Stomach (tissue), 9 donors: Measurements from ENCODE around the gene APELA. TPM values are rescaled to one million over a fixed set of nuclear protein-coding genes. Genes with fewer than 3 reads are reported as not detected.
"Not testable (repeated sequence)": the region's sequence is repeated elsewhere in the genome, so short reads cannot be mapped to it uniquely, and the experiment has no call there.

Experiments used
- DNase-seq, 2 donors: peaks; one replicate each; pipeline versions ENCODE4 v3.0.0 to v3.0.0-alpha.2; 2013 to 2019
- H3K27ac ChIP-seq, 5 donors: fragments of 200-600 bp in 4 of 5; sonication (generic) in 4 of 5; one replicate each; pipeline ENCODE4 v1.5.1; 2013 to 2019; ENCODE audit warnings: mild to moderate bottlenecking in 1 of 5, moderate library complexity in 1 of 5
- H3K27me3 ChIP-seq, 3 donors: fragments of 200-600 bp; sonication (generic); one replicate each; pipeline ENCODE4 v1.5.1; 2017 to 2019; ENCODE audit warnings: mixed run types in 1 of 3
- H3K36me3 ChIP-seq, 4 donors: fragments of 200-600 bp; sonication (generic); 1 replicate in 3 of 4; 2 replicates in 1 of 4; pipeline ENCODE4 v1.5.1; 2016 to 2019
- H3K4me1 ChIP-seq, 4 donors: fragments of 200-600 bp; sonication (generic); one replicate each; pipeline ENCODE4 v1.5.1; 2016 to 2019
- H3K4me3 ChIP-seq, 4 donors: fragments of 200-600 bp; sonication (generic) in 3 of 4; one replicate each; pipeline ENCODE4 v1.5.1; 2016 to 2019; ENCODE audit warnings: mild to moderate bottlenecking in 1 of 4
- H3K9me3 ChIP-seq, 4 donors: fragments of 200-600 bp; sonication (generic); one replicate each; pipeline ENCODE4 v1.5.1; 2016 to 2019
- CTCF ChIP-seq, 7 experiments: fragments of 450-650 bp in 4 of 7; fragments of 200-600 bp in 3 of 7; sonication (generic) in 3 of 7; IDR thresholded peaks; one replicate each; pipeline ENCODE4 v1.5.1; 2016 to 2019; ENCODE audit warnings: antibody characterized with exemption in 7 of 7, control low read depth in 2 of 7, mild to moderate bottlenecking in 1 of 7
- EP300 ChIP-seq: sonication (generic); formaldehyde crosslinking; IDR thresholded peaks from one replicate; pipeline ENCODE4 v1.6.1; 2017; ENCODE audit warnings: antibody characterized with exemption
- POLR2A ChIP-seq, 4 donors: fragments of 450-650 bp; IDR thresholded peaks; one replicate each; pipeline ENCODE4 v1.6.1; 2016; ENCODE audit warnings: antibody characterized with exemption in 4 of 4, control low read depth in 2 of 4, mild to moderate bottlenecking in 1 of 4, moderate library complexity in 1 of 4
- POLR2AphosphoS5 ChIP-seq, 3 donors: sonication (generic); formaldehyde crosslinking; IDR thresholded peaks; one replicate each; pipeline ENCODE4 v1.6.1; 2016; ENCODE audit warnings: antibody characterized with exemption in 3 of 3
- WGBS, 5 donors: extraction: QIAGEN DNeasy Blood & Tissue Kit in 3 of 5; methylation state at CpG; one replicate each; pipeline versions ENCODE4 v1.1.5 to v1.1.7; 2013 to 2018; 5-methylcytosine and 5-hydroxymethylcytosine counted together
- intact Hi-C: fragments of 100-400 bp; cut with DNase I; formaldehyde crosslinking; loops from one replicate; pipeline ENCODE4 v1.15.1; 2023; ENCODE audit warnings: low total_unique reads
- polyA plus RNA-seq, 3 donors: library from polyadenylated mRNA; stranded (reverse); fragments of 200-250 nt; gene quantifications; one replicate each; pipeline ENCODE4 v1.2.3, GENCODE V29; 2013
- total RNA-seq, 5 donors: library from RNA; depleted of rRNA; stranded (reverse); fragments of >200 nt; gene quantifications; one replicate each; pipeline versions ENCODE4 v1.1.0 to v1.2.3, GENCODE V29; 2014 to 2016
- donor health status: healthy with polysubstance abuse.
- donor health status: Bipolar disorder and iron deficiency.
- donor health status: healthy.

The APELA gene
- total and polyA plus RNA-seq, 8 donors = 0.13 to 0.18 TPM; not detected in 6

- no peak overlapping the region for H3K27ac ChIP-seq
- TF ChIP-seq POLR2AphosphoS5 (IDR thresholded peaks at IDR 0.05) = no peak
- no peak for TF ChIP-seq EP300
- TF ChIP-seq CTCF (IDR thresholded peaks at IDR 0.05) = no peak
- no peak for TF ChIP-seq POLR2A (IDR thresholded peaks at IDR 0.05)
- H3K36me3 ChIP-seq = no peaks in the 10 kb centered on the region
- H3K4me1 ChIP-seq = no peaks in the 10 kb centered on the region
- no peaks in the 10 kb centered on the region for H3K27me3 ChIP-seq
- WGBS, 5 donors = 75 to 83% (median 80%) methylated on average over 5 of the region's 5 CpGs
- no peak overlapping the region for H3K4me3 ChIP-seq
- H3K9me3 ChIP-seq = no peaks in the 10 kb centered on the region
- intact Hi-C loops = no loop called here
- DNase-seq = no peak
Measured at GRCh38 chr4:164904336-164904735, 27.4 kb downstream of the APELA start.

GRCh38 chr4:164904941-164905340 lies 28.0 kb downstream of the APELA start:
- Histone ChIP-seq H3K9me3 (peaks cover 0 to 5% (median 0%) of the 10 kb centered on the region in 4 donors), H3K4me3 (no peak overlapping the region), H3K27me3 (no peaks in the 10 kb centered on the region), H3K27ac (no peak overlapping the region), H3K4me1 (no peaks in the 10 kb centered on the region), H3K36me3 (no peaks in the 10 kb centered on the region)
- no peak for DNase-seq
- 80 to 86% (median 85%) methylated on average over 2 of the region's 2 CpGs for WGBS, 5 donors
- TF ChIP-seq EP300 (no peak), POLR2A (IDR thresholded peaks at IDR 0.05) (no peak), POLR2AphosphoS5 (IDR thresholded peaks at IDR 0.05) (no peak), CTCF (IDR thresholded peaks at IDR 0.05) (no peak)
- intact Hi-C loops = no loop called here

- no peak overlapping the region for H3K27ac ChIP-seq
- intact Hi-C loops = no loop called here
- H3K4me1 ChIP-seq = no peaks in the 10 kb centered on the region
- no peaks in the 10 kb centered on the region for H3K36me3 ChIP-seq
- peaks cover 0 to 6% (median 0%) of the 10 kb centered on the region in 4 donors for H3K9me3 ChIP-seq
- 19 to 66% (median 49%) methylated on average over 3 of the region's 3 CpGs for WGBS, 5 donors
- H3K4me3 ChIP-seq = no peak overlapping the region
- DNase-seq = no peak
- H3K27me3 ChIP-seq = no peaks in the 10 kb centered on the region
- TF ChIP-seq POLR2AphosphoS5 (IDR thresholded peaks at IDR 0.05) (no peak), CTCF (IDR thresholded peaks at IDR 0.05) (no peak), POLR2A (IDR thresholded peaks at IDR 0.05) (no peak), EP300 (no peak)
Measured at GRCh38 chr4:164906368-164906767, 29.4 kb downstream of the APELA start.

GRCh38 chr4:164913506-164913905 lies 36.5 kb downstream of the APELA start:
- H3K27me3 ChIP-seq, DNase-seq, H3K27ac ChIP-seq, H3K4me3 ChIP-seq, intact Hi-C loops, H3K9me3 ChIP-seq, H3K36me3 ChIP-seq, H3K4me1 ChIP-seq: not testable (repeated sequence)
- WGBS, 5 donors = 80 to 90% (median 87%) methylated on average over 2 of the region's 2 CpGs

- 56 to 78% (median 68%) methylated on average over 3 of the region's 3 CpGs for WGBS, 5 donors
- intact Hi-C loops = no loop called here
Measured at GRCh38 chr4:164918956-164919355, 42.0 kb downstream of the APELA start.

More at GRCh38 chr4:164918956-164919355, 42.0 kb downstream of the APELA start:
- Histone ChIP-seq H3K27ac (no peak overlapping the region), H3K36me3 (no peaks in the 10 kb centered on the region), H3K4me3 (no peak overlapping the region), H3K27me3 (no peaks in the 10 kb centered on the region), H3K4me1 (no peaks in the 10 kb centered on the region), H3K9me3 (no peaks in the 10 kb centered on the region)
- TF ChIP-seq CTCF (IDR thresholded peaks at IDR 0.05) (no peak), EP300 (no peak), POLR2AphosphoS5 (IDR thresholded peaks at IDR 0.05) (no peak), POLR2A (IDR thresholded peaks at IDR 0.05) (no peak)
- DNase-seq = no peak
